GM15510 (cell line): Measurements from ENCODE around the gene PMEPA1.

Experiments used
- POLR2A ChIP-seq: IDR thresholded peaks from 3 replicates; pipeline ENCODE4 v1.6.1; 2011; ENCODE audit warnings: borderline replicate concordance; ENCODE audit not compliant: insufficient read length; ENCODE audit errors: extremely low read depth

Gene PMEPA1

DNA sequence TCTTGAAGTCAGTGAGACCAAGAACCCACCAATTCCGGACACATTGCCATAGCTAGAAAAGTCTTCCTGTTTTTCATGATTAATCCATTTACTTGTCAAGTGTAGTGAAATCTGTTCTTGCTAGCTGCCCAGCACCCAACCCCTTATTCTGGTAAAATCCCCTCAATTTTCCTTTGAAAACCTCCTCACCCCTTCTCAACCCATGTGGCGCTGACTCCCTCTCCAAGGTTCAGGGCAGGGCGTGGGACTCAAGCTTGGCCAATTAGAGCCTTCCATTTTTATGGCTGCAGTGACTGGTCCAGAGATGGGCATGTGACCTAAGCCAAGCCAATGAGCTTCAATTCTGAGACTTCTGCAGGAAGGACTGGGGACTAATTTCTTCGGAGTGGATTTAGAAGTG, 79.8 kb downstream of the PMEPA1 start:
- TF ChIP-seq POLR2A = no peak

DNA sequence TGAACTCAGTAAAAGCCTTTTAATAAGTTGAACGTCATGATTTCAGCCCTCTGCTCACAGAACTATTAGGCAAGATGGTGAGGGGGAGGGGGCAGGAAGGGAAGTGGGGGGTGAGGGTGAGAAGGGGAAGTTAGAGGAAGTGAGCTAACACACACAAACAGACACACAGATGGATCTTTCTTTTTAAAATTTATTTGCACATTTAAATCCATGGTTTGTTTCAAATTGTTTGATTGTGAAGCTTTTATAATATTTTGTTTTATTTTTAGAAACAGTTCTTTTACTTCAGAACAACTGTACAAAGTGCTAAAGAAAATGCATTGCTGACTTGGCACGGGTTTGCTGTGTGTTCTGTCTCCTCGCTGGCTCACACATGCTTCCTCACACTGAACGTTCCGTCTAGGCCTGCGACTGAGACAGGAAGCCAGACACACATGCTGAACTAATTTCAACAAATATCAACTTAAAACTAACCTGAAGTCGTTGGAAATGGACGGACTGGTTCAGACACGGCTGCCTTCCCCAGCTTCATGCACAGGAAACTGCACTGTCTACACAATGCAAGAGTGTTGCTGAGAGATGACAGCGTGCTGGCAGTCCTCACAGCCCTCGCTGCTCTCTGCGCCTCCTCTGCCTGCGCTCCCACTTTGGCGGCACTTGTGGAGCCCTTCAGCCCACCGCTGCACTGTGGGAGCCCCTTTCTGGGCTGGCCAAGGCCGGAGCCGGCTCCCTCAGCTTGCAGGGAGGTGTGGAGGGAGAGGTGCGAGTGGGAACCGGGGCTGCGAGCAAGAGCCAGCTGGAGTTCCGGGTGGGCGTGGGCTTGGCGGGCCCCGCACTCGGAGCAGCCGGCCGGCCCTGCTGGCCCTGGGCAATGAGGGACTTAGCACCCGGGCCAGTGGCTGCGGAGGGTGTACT, 81.5 kb downstream of the PMEPA1 start:
- TF ChIP-seq POLR2A = no peak

DNA sequence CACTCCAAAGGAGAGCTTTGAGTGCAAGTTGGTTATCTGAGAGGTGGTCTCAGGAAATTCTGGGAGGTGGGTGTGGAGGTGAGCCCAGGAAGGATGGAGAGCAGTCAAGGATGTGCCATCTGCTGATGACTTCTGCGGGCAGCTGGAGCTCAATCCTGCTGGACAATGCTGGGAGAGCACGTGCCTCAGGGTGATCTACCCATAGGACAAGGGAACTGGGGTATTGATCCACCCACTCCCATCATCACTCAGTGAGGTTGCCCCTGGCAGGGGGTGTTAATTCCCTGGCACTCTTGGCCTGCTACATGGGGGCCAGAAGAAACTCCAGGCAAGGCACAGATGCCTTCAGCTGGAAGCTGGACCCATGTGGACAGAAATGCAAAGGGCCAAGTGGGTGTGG, 82.5 kb downstream of the PMEPA1 start:
- TF ChIP-seq POLR2A = no peak

DNA sequence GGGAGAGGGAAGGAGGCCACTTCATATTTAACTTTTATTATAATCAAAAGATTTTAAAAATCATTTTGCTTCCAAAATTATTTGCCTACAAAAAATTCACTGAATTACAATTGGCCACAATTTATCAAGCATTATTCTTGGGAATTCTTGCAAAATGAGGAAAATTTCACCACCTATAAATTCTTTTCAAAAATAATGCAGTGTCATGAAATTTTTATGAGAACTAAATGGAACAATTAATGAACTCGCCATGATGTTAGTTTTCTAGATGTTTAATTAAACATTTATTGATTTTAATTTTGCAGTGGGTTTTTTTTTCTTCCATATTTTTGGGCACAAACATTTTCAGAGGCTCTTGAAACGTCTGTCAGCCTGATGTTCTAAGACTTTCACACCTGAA, 83.8 kb downstream of the PMEPA1 start:
- no peak for TF ChIP-seq POLR2A

DNA sequence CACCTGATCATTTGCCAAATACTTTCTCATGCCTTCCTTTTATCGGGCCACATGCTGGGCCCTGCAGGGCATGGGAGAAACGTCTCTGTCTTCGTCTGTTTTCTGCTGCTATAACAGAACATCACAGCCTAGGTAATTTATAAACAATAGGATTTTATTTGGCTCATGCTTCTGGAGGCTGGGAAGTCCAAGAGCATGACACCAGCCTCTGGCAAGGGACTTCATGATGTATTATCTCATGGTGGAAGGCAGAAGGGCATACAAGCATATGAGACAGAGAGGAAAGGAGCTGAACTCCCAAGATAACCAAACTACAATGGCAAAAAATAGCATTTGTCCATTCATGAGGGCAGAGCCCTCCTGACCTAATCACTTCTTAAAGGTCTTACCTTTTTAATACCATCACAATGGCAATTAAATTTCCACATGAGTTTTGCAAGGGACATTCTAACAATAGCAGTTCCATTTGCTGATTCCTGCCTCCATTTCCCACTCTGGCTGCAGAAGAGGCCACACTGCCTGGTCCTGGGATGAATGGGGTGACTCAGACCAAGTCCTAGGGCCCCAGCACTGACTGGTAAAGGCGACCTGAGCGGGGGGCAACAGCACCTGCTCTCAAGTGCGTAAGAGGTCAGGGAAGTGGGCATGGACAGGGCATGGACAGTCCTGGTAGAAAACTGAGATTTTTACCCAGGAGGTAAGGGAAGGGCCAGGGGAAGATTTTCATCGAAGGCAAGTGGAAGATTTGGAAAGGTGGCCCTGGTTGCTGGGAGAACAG, 84.4 kb downstream of the PMEPA1 start:
- no peak for TF ChIP-seq POLR2A

DNA sequence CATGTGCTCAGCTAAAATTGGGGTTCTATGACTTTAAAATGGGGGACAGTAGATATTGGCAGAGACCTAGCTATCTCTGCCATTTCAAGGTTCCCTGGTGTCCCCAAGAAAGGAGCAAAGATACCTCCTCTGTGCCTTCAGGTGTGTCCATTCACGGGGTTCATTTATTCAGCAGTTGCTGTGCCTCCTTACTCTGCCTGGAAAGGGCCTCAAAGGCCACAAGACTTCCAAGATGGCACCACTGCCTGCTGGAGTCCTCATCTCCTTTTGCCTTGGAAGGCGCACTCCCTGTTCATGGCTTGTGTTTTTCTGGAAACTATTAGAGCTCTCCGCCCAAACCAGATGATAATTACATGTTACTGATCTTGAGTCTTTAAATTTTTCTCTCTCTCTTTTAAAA, 85.7 kb downstream of the PMEPA1 start:
- no peak for TF ChIP-seq POLR2A

DNA sequence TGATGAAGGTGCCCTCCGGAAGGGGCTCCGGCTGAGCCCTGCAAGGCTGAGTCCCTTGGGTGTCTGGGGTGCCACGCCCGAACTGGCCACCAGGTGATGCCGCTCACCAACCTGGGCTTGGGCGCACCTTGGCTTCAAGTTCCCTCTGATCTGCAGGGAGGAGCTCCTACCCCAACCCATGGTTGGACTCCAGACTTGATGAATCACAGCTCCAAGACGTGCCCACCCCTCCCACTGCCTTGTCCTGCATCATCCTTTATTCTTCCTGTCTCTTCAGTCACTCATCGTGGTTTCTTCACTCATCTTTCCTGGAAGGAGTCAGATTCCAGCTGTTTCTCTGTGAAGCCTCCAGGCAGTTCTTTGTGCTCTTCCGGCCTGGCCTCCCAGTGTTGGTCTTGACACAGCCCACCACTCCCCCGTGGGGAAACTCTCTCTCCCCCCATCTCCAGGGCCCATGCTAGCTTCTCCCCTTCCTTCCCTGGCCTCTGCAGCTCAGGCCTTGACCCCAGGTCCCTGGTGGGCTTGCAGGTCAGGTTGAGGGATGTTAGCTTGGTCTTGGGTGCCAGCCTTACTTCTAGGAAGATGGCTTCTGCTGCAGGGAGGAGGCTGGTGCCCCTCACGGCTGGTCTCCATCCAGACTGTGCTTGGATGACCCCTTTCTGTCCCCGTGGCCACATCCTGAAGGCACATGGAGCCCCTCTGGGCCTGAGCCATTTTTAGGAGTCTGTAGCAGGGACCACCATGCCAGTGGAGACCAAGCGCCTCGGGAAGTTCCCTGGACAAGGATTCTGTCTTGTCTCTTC, 87.0 kb downstream of the PMEPA1 start:
- TF ChIP-seq POLR2A = no peak

DNA sequence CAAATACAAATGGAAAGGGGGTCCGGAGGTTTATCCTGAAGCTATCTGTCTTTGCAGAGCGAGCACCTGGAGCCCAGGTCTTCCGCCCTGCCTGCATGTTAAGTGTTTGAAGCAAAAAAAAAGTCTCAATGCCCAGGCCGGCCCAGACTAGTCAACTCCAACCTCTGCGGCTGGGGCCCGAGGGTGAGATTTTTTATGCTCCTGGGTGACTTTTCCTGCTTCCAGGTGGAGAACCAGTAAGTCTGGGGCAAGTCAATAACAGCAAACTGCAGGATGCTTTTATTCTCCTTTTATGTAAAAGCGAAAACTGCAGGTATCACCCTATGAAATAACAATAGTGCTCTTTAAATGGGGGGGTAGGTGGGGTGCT, 87.6 kb downstream of the PMEPA1 start:
- TF ChIP-seq POLR2A = no peak

DNA sequence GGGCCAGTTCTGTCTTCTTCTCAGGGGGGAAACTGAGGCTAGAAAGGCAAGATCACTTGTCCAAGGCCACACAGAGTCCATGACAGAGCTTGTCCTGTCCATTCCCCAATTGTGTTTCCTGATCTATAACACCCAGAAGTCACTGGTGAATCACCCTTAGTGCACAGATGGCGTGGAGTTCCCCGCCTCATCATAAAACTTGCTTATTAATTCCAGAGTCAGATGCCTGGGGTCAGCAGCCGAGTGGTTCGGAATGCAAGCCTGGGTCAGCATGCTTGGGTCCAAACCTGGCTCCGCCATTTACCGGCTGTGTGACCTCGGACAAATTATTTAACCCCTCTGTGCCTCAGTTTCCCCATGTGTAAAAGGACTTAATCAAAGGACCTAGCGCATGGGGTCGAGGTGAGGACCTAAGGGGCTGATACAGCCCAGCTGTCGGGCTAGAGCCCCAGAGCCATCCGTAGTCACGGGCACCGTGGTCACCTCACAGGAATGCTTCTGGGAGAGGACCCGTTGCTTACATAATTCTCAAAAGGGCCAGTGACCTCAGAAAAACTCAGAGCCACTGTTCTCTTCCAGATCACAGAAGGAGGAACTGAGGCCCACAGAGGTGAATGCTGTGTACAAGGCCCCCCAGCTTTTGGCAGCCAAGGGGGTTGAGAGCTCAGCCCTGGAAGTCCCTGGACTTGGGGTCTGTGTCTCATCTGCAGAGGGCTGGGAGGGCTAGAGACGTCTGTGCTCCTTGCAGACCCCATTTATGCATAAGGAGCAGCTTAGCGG, 88.2 kb downstream of the PMEPA1 start:
- TF ChIP-seq POLR2A = no peak

DNA sequence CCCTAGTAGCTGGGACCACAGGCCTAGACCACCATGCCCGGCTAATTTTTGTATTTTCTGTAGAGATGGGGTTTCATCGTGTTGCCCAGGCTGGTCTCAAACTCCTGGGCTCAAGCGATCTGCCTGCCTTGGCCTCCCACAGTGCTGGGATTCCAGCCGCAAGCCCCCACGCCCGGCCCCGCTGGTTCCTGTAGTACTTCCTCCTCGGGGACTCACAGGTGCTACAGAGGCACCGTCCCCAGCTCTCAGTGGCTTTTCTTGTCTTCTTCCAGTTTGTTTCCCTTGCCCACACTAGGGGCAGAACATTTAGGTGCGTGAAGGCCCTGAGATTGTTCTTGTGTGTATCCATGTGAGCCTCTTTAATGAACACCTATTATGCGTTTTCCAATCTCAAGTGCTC, 88.8 kb downstream of the PMEPA1 start:
- no peak for TF ChIP-seq POLR2A

DNA sequence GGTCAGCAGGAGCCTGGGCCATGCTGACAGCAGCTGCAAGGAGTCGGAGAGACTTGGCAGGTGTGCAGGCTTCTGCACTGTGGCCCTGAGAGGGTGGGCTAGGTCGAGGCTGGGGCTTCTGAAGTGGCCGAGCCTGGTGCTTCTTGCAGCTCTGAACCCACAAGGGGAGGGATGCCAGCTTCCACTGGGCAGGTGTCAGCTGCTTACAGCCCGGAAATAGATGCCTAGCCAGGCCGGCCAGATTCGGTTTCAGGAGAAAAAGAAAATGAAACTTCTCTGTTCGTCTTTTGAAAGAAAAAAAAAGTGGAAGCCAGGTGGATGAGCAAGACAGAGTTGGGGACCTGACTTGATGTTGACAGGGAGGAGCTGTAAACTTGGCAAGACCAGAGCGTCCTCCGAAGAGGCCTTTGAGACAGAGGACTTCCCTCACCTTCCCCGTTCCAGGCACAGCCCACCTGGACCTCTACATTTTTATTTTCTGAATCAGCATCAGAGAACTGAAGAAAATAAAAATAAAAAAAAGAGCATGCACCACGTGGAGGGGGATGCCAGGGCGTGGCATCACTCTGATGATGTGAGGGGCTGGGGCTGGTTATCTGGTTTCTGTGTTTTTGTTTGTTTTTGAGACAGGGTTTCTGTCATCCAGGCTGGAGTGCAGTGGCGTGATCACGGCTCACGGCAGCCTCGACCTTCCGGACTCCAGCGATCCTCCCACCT, 89.4 kb downstream of the PMEPA1 start, which contains the start of gene ZBP1:
Gene ZBP1, minus strand, starts transcription at position 153 of the 717 bp plus-strand sequence. Its CDS starts 131 bp downstream, at position 22.
- peak; percentile 39 for TF ChIP-seq POLR2A

DNA sequence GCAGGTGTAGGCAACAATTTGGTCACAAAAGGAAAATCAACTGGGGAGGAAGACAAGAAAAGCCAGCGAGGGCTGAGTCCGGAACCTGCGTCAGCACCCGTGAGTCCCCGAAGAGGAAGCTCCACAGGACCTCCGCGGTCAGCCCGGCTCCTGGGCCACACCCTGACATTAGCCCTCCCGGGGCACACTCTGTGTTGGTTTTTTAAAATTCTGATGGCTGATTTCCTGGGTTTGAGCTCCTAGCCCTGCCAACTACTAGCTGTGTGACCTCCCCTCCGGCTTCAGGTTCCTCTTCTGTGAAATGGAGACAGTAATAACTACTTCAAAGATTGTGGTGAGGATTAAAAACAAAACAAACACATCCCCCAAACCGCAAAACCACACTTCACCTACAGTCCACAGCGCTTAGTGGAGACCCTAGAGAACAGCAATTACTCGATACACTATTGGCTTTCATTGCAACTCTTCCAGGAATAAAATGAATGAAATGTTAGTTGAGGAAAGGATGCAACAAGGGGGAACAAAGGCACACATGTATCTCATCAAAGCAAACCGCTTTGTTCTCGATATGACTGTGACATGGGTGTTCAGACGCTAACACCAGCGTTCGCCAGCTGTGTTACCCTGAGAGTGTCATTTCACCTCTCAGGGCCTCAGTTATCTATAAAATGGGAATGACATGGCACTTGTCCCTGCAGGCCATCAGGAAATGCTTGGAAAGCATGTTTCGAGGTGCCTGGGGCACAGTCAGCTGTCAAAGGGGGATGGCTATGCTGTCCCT, 90.6 kb downstream of the PMEPA1 start:
- peak; percentile 16 for TF ChIP-seq POLR2A

DNA sequence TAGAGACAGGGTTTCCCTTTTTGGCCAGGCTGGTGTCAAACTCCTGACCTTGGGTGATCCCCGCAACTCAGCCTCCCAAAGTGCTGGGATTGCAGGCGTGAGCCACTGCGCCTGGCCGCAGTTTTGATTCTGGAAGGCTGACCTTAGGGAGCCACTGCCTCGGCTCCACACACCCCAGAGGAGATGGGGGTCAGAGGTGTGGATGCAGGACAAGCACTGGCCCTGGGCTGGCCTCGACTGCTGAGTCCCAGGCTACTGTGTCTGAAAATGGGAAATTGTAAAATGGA, 91.1 kb downstream of the PMEPA1 start:
- TF ChIP-seq POLR2A = no peak
